Daoy (cell line): ENCODE measurements around the gene BOK. TPM values are rescaled to one million over a fixed set of nuclear protein-coding genes. Genes with fewer than 3 reads are reported as not detected.

ENCODE experiments used
- DNase-seq: peaks from one replicate; pipeline ENCODE4 v3.0.0-alpha.2; 2015; ENCODE audit warnings: low read depth
- total RNA-seq: library from RNA; depleted of rRNA; stranded (reverse); fragments of >200 nt; shearing (Covaris generic); gene quantifications from 2 replicates; pipeline ENCODE4 v1.2.3, GENCODE V29; 2014

Gene BOK
- total RNA-seq, 1 experiment from 2014 or later: 3.3 TPM

DNA sequence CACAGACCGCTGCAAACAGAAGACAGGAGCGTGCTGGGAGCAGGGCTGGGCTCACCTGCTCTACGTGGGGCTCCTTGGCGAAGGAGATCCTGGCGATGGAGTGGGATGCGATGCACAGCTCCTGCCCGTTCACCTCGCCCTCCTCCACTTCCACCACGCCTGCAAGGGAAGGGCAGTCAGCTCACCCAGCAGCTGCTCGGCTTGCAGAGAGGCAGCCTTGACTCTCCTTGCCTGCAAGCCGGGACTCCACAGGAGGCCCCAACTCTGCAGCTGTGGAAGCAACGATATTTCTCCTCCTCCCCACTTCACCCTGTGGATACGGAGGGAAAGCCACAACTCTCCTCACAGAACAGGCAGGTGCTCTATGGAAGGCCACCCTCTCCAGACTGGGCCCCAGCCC lies 43.3 kb downstream of the BOK start:
- no peak for DNase-seq

DNA sequence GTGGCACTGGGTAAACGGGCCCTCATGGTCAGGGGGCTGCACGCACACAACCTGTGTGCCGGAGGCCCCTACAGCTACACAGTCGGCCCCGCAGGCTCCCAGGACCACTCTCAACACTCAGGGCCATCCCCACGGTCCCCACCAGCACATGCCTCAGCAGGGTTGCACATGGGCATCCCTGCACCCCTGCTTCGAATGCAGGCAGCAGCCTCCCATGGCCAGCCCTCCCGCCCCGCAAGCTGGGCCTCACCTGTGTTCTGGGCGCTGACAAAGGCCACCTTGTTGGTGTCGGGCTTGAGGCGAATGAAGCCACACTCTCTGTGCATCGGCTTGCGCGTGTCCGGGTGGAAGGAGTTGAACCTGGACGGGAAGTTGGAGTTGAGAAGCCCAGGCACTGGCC lies 44.2 kb downstream of the BOK start:
- DNase-seq: no peak

- DNase-seq: no peak
These were observed 45.1 kb downstream of the BOK start for GRCh38 chr2:241603686-241604085.

DNA sequence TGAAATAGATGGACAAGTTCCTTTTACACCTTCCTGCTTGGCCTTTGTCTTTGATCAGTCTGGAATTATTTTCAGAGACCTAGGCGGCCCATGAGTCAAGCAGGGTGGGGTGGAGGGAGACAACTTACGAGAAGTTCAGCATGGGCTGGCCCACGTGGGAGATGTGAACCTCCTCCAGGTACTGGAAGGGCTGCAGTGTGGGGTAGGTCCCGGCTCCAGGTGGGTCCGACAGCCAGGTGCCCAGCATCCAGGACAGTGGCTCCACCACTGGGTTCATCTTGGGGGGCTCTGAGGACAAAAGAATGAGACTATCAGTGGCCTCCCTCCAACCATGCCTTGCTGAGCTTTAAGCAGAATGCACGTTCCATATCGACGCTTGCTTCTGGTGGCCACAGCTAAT lies 47.6 kb downstream of the BOK start:
- no peak for DNase-seq

DNA sequence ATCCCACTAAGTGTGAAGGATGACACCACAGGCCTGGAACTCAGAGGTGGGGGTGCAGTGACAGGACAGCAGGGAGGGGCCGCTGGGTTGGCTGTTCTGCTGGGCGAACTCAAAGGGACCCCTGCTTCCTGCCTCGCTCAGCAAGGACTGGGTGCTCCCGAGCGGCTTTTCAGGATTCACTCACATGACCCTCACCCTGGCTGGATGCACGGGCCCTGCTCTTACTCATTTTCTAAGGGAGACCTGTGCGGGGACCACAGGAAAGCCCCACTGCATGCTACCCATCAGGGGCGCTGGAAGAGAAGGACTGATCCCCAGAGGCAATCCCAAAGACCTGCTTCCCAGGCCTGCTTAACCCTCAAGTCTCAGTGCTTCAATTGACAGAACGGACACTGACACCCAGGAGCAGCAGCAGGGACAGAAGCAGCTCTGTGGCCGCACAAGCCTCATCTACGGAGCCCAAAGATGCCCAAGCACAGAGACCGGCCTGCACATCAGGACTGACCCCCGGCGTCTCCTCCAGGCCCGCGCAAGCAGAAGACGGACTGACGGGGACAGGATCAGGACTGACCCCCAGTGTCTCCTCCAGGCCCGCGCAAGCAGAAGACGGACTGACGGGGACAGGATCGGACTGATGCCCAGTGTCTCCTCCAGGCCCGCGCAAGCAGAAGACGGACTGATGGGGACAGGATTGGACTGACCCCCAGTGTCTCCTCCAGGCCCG lies 48.8 kb downstream of the BOK start:
- no peak for DNase-seq

DNA sequence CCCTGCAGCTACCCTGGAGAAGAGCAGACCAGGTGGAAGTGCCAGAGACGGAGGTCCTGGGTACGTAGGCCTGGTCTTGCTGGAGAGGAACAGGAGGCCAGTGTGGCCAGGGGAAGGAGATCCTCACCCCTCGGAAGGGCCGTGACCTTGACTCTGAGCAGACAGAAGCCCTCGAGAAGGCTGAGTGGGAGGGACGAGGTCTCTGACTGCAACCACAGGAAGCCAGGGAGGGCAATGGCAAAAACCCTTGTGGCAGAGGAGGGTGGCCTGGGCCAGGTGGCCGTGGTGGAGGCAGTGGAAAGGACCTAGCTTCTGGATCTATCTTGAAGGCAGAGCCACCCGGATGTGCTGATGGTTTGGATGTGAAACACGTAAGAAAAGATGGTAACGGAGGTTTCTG lies 50.3 kb downstream of the BOK start:
- no peak for DNase-seq

DNA sequence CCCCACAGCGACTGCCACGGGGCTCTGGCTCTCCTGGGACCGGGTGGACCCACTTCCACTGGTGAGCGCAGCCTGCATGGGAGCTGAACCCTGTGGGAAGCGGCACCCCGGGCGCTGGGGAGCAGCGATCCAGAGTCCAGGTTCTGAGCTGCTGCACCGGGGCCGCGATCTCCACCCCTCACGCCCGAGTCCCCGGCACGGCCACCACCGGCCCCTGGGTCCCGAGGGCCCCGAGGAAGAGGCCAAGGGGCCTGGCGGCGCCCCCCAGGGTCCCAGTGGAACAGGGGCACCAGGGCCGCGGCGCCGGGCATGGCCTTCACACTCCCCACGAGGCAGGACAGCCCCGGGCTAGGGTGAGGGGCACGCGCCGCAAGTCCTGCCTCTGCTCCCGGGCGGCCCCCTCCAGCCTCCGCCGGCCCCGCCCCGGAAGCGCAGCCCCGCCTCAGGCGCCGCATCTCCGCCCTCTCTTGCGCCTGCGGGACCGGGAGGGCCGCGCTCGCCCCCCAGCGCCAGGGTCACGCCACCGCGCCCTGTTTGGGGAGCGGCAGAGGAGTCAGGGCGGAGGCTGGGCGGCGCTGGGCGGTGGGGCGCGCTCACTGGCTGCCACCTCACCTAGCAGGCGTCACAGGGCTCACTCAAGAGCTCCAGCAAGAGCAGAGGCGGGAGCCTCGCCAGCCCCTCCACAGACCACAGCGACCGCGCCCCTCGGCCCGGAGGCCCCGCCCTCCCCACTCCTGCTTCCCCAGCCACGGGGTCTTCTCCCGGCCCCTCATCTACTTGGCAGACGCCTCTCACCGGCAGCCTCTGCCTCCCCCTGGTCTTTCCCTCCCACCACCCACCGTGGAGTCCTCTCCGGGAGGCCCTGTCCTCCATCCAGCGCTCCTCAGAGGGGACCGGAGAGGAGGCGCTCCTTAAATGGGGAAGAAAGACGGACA lies 51.6 kb downstream of the BOK start:
- DNase-seq: peak; percentile 94

GRCh38 chr2:241611062-241611461 lies 52.5 kb downstream of the BOK start:
- no peak for DNase-seq

- DNase-seq: no peak
These were observed 53.8 kb downstream of the BOK start for GRCh38 chr2:241612156-241613016.

- DNase-seq: no peak
These were observed 54.7 kb downstream of the BOK start for GRCh38 chr2:241613017-241613780.

DNA sequence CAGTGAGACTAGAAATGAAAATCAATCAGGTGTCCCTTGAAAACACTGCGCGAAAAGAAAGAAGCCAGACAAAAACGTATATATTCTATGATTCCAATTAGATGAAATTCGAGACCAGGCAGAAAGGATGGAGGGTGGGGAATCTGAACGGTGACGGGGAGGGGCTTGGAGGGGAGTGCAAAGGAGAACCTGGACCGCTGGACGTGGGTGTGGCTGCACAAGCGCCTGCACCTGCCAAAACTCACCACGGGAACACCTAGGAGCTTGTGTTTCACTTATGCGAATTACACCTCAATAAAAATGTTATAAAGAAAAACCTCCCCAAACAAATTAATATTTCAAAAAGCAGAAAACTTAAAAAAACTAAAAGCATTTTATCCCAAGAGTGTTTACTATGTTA lies 56.5 kb downstream of the BOK start:
- DNase-seq: no peak

DNA sequence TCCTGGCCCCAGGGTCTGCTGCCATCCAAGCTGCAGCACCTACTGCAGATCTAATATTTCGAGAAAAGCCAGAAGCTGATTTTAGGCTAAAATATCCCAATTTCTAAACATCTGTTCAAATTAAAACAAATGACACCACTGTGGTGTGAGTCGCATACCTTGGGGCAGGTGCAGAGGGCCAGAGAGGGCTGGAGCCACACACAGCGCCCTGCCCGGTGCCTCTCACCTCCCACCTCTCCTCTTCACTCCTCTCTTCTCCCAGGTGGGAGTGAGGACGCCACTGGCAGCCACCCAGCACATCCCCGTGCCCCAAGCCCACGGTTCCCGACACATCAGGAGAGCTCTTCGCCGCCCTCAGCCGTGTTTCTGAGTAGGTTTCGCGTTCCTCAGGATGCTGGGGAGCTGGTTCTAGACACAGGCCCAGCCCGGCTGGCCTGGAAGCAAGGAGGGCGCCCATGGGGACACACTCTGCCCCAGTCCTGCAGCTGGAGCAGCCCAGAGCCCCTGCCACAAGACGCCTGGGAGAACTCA lies 57.0 kb downstream of the BOK start:
- no peak for DNase-seq

DNA sequence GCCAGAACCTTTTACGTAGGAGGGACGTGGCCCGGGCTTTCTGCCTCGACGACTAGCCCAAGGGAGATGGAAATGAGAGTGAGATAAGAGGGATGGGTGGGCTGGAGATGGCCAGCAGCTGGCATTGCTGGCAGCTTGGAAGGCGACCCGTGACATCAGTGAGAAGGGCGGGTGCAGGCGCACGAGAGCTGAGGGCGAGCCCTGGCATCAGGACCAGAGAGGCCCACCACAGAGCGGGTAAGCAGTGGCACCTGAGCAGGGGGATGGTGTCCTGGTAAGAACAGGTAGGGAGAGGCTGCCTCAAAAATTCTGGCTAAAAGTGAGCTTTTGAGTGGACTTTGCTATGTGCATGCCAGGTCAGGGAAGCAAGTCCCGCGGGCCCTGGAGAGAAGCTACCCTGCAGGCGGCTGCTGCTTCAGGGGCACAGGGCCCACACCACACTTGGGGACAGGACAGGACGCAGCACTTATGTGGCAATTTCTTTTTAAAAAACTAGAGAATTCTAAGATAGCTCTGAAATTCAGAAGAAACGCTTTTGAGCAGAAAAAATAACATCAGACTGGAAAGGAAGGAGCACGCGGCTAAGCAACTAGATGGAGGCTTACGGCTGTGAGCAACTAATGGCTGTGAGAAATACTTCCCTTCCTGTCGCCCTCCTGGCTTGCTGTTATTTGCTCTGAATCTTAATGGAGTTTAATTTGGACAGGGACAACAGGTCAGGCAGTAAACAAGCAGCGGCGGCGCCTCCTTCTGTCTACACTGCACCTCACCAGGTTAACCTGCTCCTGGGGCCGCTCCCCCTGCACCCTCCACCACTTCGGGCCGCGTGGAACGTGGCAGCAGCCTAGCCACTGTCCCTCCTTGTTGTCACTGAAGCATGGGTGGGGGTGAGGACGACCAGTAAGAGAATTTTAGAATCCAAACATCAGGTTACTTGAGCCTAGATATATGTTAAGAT lies 57.9 kb downstream of the BOK start:
- DNase-seq: no peak

DNA sequence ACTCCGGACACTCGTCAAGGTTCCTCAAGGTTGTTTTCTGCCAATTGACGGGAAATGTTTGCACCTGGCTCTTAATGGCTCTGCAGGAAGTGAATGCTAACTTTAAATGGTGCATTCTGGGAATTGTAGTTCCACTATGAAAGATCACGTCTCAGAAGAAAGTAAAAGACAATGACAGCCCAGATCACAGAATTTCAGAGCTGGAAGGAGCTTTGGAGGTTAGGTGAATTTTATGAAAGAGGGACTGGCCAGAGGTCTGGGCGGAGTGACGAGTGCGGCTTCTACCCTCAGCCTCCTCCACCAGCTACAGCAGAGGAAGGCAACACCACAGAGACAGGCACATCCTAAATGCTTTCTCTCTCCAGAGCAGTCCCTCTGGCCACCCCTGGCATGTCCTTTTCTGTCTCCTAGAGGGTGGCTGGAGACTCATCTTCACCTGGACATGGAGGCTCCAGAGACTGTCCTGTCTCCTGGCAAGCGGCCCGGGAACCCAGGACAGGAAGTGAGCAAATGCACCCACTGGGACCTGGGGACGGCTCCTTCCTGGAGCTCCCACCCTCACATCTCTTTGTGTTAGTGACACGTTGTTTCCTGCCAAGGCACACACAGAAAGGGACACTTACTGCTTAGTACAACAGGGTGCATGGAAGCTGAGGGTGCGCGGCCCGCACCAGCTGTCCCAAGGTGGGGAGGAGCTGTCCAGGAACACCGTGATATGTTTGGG lies 59.0 kb downstream of the BOK start:
- no peak for DNase-seq

DNA sequence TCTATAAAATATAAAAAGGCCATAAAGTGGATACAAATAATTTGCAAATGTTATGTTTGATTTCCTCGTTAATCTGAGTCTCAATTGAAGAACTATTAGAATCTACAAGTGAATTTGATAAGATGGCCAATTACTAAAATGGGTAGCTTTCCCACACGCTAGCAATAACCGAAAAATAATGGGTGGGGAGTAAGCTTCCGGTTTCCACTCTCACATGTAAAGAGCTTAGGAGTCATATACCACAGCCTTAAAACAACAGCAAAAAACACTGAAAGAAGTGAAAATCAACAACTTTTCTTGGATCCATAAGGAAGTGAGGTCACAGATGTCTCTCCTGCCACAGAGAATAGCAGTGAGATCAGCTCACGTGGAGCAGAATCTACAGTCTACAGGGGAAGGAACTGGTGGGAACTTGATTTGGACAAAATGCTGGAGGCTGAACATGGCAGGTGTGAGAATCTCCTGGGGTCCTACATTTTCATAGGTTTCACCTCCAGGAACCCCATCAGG lies 59.8 kb downstream of the BOK start:
- no peak for DNase-seq

GRCh38 chr2:241618829-241619228 lies 60.3 kb downstream of the BOK start:
- no peak for DNase-seq

GRCh38 chr2:241619597-241620418 lies 61.3 kb downstream of the BOK start:
- no peak for DNase-seq

DNA sequence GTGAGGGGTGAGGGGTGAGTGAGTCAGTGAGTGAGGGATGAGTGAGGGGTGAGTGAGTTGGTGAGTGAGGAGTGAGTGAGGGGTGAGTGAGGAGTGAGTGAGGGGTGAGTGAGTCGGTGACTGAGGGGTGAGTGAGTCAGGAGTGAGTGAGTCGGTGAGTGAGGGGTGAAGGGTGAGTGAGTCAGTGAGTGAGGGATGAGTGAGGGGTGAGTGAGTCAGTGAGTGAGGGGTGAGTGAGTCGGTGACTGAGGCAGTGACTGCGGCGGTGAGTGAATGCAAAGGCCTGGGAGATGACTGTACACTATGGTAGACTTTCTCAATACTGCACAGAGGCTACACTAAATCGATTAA lies 61.8 kb downstream of the BOK start:
- no peak for DNase-seq
